Prostate gland (tissue), 2 donors: Measurements from ENCODE around the gene SOHLH1.

Experiments used
- CTCF ChIP-seq, 4 experiments: fragments of 200-600 bp in 2 of 4; fragments of 450-650 bp in 2 of 4; sonication (generic) in 2 of 4; IDR thresholded peaks; 1 replicate in 3 of 4; 2 replicates in 1 of 4; pipeline ENCODE4 v1.5.1; 2016 to 2019; ENCODE audit warnings: antibody characterized with exemption in 4 of 4, mild to moderate bottlenecking in 2 of 4, moderate library complexity in 2 of 4
- POLR2A ChIP-seq: fragments of 450-650 bp; IDR thresholded peaks from one replicate; pipeline ENCODE4 v1.6.1; 2016; ENCODE audit warnings: antibody characterized with exemption, mild to moderate bottlenecking
- POLR2AphosphoS5 ChIP-seq: sonication (generic); formaldehyde crosslinking; IDR thresholded peaks from one replicate; pipeline ENCODE4 v1.6.1; 2017; ENCODE audit warnings: antibody characterized with exemption

DNA sequence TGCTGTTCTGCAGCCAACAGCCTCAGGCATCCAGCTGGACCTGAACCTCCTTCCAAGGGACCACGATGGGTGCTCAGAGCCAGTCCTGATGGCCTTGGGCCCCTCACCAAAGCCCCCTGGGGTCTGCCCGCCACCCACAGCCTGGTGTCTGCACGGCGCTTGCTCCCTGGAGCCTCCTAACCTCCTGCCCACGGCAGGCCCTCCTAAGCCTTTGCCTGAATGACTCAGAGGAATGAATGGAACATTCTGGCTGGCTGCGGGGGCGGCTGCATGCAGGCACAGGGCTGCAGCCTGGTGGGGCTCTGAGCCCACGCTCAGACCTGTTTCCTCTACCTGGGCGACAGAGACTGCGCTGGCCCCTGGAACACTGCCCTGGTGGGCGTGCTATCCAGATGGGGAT lies 6.9 kb downstream of the SOHLH1 start:
- TF ChIP-seq CTCF (IDR thresholded peaks at IDR 0.05) (no peak), POLR2A (no peak), POLR2AphosphoS5 (no peak)
